SK-N-SH (cell line): ENCODE measurements around the gene NEBL. TPM values are rescaled to one million over a fixed set of nuclear protein-coding genes. Genes with fewer than 3 reads are reported as not detected.

ENCODE experiments used
- CTCF ChIA-PET: fragments of 300-600, 350-600 bp; formaldehyde crosslinking; extraction: SDS; loops from one replicate; lab custom pipeline; 2021; lab: Yijun Ruan, JAX
- POLR2A ChIA-PET: fragments of 350-600 bp; sonication (Branson Sonifier 250); formaldehyde crosslinking; extraction: SDS; loops from one replicate; lab custom pipeline; 2020; ENCODE audit warnings: antibody characterized with exemption, inconsistent platforms; lab: Yijun Ruan, JAX
- DNase-seq: peaks from one replicate; pipeline ENCODE4 v3.0.0; 2012
- H2AFZ ChIP-seq: fragments of 200-600 bp; sonication (generic); 2 replicates; pipeline ENCODE4 v1.8.1; 2016; ENCODE audit warnings: antibody characterized with exemption, mild to moderate bottlenecking, low read depth
- H3F3A ChIP-seq: fragments of 200-600 bp; sonication (generic); replicated peaks from 2 replicates; pipeline ENCODE3; 2016; ENCODE audit warnings: antibody characterized with exemption, mild to moderate bottlenecking; ENCODE audit not compliant: insufficient read depth
- H3K27ac ChIP-seq, 2 experiments: fragments of 200-500 bp in 1 of 2; fragments of 200-600 bp in 1 of 2; sonication (Bioruptor generic) in 1 of 2; sonication (generic), shearing (Covaris generic) in 1 of 2; 2 replicates each; pipeline versions ENCODE4 v1.5.1 to v1.6.1; 2014 to 2016; ENCODE audit warnings: low read depth in 2 of 2, inconsistent platforms in 1 of 2, low read length in 1 of 2, mild to moderate bottlenecking in 1 of 2, mixed read lengths in 1 of 2
- H3K27me3 ChIP-seq: fragments of 200-600 bp; sonication (generic), shearing (Covaris generic); 2 replicates; pipeline ENCODE4 v1.6.1; 2016; ENCODE audit warnings: mixed run types; ENCODE audit not compliant: insufficient read depth
- H3K36me3 ChIP-seq, 2 experiments: fragments of 200-500 bp in 1 of 2; fragments of 200-600 bp in 1 of 2; sonication (Bioruptor generic) in 1 of 2; sonication (generic) in 1 of 2; replicated peaks in 1 of 2; 2 replicates each; pipeline versions ENCODE3 to v1.5.1; 2014 to 2016; ENCODE audit warnings: low read length in 1 of 2, mild to moderate bottlenecking in 1 of 2; ENCODE audit not compliant: insufficient read depth in 2 of 2, control insufficient read depth in 1 of 2
- H3K4me1 ChIP-seq, 2 experiments: fragments of 200-500 bp in 1 of 2; fragments of 200-600 bp in 1 of 2; sonication (Bioruptor generic) in 1 of 2; sonication (generic), shearing (Covaris generic) in 1 of 2; 2 replicates each; pipeline versions ENCODE4 v1.5.1 to v1.6.1; 2014 to 2016; ENCODE audit warnings: low read depth in 1 of 2, low read length in 1 of 2, mixed run types in 1 of 2; ENCODE audit not compliant: insufficient read depth in 2 of 2, control insufficient read depth in 1 of 2
- H3K4me2 ChIP-seq: fragments of 200-600 bp; sonication (generic), shearing (Covaris generic); 2 replicates; pipeline ENCODE4 v1.6.1; 2017; ENCODE audit warnings: mixed run types
- H3K4me3 ChIP-seq, 2 experiments: fragments of 200-500 bp in 1 of 2; fragments of 200-600 bp in 1 of 2; sonication (Bioruptor generic) in 1 of 2; sonication (generic), shearing (Covaris generic) in 1 of 2; 2 replicates each; pipeline versions ENCODE4 v1.5.1 to v1.8.1; 2014 to 2016; ENCODE audit warnings: low read depth in 2 of 2, inconsistent platforms in 1 of 2, low read length in 1 of 2, mild to moderate bottlenecking in 1 of 2, mixed read lengths in 1 of 2, moderate library complexity in 1 of 2
- H3K79me2 ChIP-seq: fragments of 200-600 bp; sonication (generic); 2 replicates; pipeline ENCODE4 v1.8.1; 2017; ENCODE audit warnings: mild to moderate bottlenecking; ENCODE audit not compliant: insufficient read depth
- H3K9ac ChIP-seq: fragments of 200-600 bp; sonication (generic); 2 replicates; pipeline ENCODE4 v1.6.1; 2017; ENCODE audit warnings: mixed run types
- H3K9me2 ChIP-seq: fragments of 200-600 bp; sonication (generic); 2 replicates; pipeline ENCODE4 v1.6.1; 2017; ENCODE audit warnings: mixed run types
- H3K9me3 ChIP-seq: fragments of 200-600 bp; sonication (generic); 2 replicates; pipeline ENCODE4 v1.6.1; 2017; ENCODE audit warnings: mixed run types, mild to moderate bottlenecking, moderate library complexity
- H4K20me1 ChIP-seq: fragments of 200-600 bp; sonication (generic); 2 replicates; pipeline ENCODE4 v1.6.1; 2017; ENCODE audit warnings: mild to moderate bottlenecking, mixed run types; ENCODE audit not compliant: insufficient read depth
- CHD2 ChIP-seq: fragments of 150-350 bp; IDR thresholded peaks from 2 replicates; pipeline ENCODE4 v1.6.1; 2018; ENCODE audit warnings: low read length; ENCODE audit not compliant: partially characterized antibody
- ELF1 ChIP-seq: IDR thresholded peaks from 2 replicates; pipeline ENCODE4 v1.4.0; 2012
- EP300 ChIP-seq, 2 experiments: IDR thresholded peaks; 2 replicates each; pipeline versions ENCODE4 v1.4.0 to v1.6.1; 2012; ENCODE audit warnings: borderline replicate concordance in 1 of 2, low read depth in 1 of 2, low read length in 1 of 2
- FOXJ3 ChIP-seq: sonication (generic); formaldehyde crosslinking; IDR thresholded peaks from 2 replicates; pipeline ENCODE4 v1.5.1; 2020; ENCODE audit warnings: mild to moderate bottlenecking, missing genetic modification reagents
- FOXM1 ChIP-seq: IDR thresholded peaks from 2 replicates; pipeline ENCODE4 v1.4.0; 2012; ENCODE audit warnings: low read depth, mild to moderate bottlenecking
- IRF3 ChIP-seq: fragments of 150-350 bp; IDR thresholded peaks from 2 replicates; pipeline ENCODE4 v1.6.1; 2016; ENCODE audit warnings: mild to moderate bottlenecking, low read depth, low read length
- NFIC ChIP-seq: IDR thresholded peaks from 2 replicates; pipeline ENCODE4 v1.4.0; 2012; ENCODE audit warnings: borderline replicate concordance
- POLR2AphosphoS5 ChIP-seq: IDR thresholded peaks from 2 replicates; pipeline ENCODE4 v1.6.1; 2012; ENCODE audit warnings: low read depth, low read length
- RAD21 ChIP-seq: IDR thresholded peaks from 2 replicates; pipeline ENCODE4 v1.6.1; 2012; ENCODE audit warnings: mild to moderate bottlenecking, low read length
- REST ChIP-seq: IDR thresholded peaks from 2 replicates; pipeline ENCODE4 v1.6.1; 2012; ENCODE audit warnings: mild to moderate bottlenecking, low read depth, low read length, moderate library complexity
- RFX5 ChIP-seq: IDR thresholded peaks from 2 replicates; pipeline ENCODE4 v1.6.1; 2012; ENCODE audit warnings: mild to moderate bottlenecking, improper control_type of control experiment, low read length
- RXRA ChIP-seq: IDR thresholded peaks from 2 replicates; pipeline ENCODE4 v1.4.0; 2012; ENCODE audit warnings: low read depth, mild to moderate bottlenecking, borderline replicate concordance
- SMC3 ChIP-seq: IDR thresholded peaks from 2 replicates; pipeline ENCODE4 v1.6.1; 2012; ENCODE audit warnings: low read depth, low read length, improper control_type of control experiment
- TCF12 ChIP-seq: IDR thresholded peaks from 2 replicates; pipeline ENCODE4 v1.4.0; 2012
- USF2 ChIP-seq: fragments of 150-350 bp; IDR thresholded peaks from 2 replicates; pipeline ENCODE4 v1.6.1; 2017; ENCODE audit warnings: antibody characterized with exemption, low read length, low read depth, borderline replicate concordance
- YY1 ChIP-seq: IDR thresholded peaks from 2 replicates; pipeline ENCODE4 v1.4.0; 2012; ENCODE audit warnings: low read depth, mild to moderate bottlenecking
- ZBTB33 ChIP-seq: IDR thresholded peaks from 2 replicates; pipeline ENCODE4 v1.4.0; 2012; ENCODE audit warnings: low read depth, borderline replicate concordance
- WGBS: methylation state at CpG from one replicate; pipeline ENCODE4 v1.1.6; 2017; ENCODE audit warnings: low lambda C conversion rate; 5-methylcytosine and 5-hydroxymethylcytosine counted together
- polyA plus RNA-seq, 3 experiments: library from polyadenylated mRNA; depleted of rRNA; stranded (reverse); fragments of >200 nt; gene quantifications; 2 replicates each; pipeline ENCODE4 v1.2.3, GENCODE V29; 2012

NEBL gene
- polyA plus RNA-seq, 1 of the 3 experiments (the other 2 are of a cell fraction), result 0.58 TPM

GRCh38 chr10:20839910-20840309, 57.2 kb downstream of the NEBL start:
- H2AFZ ChIP-seq, result no peak overlapping the region
- ChIA-PET CTCF (no interaction called here), POLR2A (no interaction called here)
- H3K9ac ChIP-seq, result no peak overlapping the region
- H3K4me3 ChIP-seq, result no peak overlapping the region
- WGBS, result 76% methylated on average over 3 of the region's 3 CpGs
- no peaks in the 10 kb centered on the region for H4K20me1 ChIP-seq
- H3K36me3 ChIP-seq, result peaks cover 0 to 16% of the 10 kb centered on the region in 2 experiments
- H3K4me2 ChIP-seq, result no peak overlapping the region
- no peaks in the 10 kb centered on the region for H3F3A ChIP-seq
- no peak for DNase-seq
- H3K27me3 ChIP-seq, result no peaks in the 10 kb centered on the region
- H3K9me3 ChIP-seq, result no peaks in the 10 kb centered on the region
- no peaks in the 10 kb centered on the region for H3K79me2 ChIP-seq
- TF ChIP-seq POLR2AphosphoS5 (no peak), FOXM1 (no peak), RAD21 (no peak), YY1 (no peak), NFIC (no peak), FOXJ3 (CRISPR knock-in tag) (no peak), RFX5 (no peak), REST (no peak), CHD2 (no peak), ZBTB33 (no peak), ELF1 (no peak), EP300 (IDR thresholded peaks at IDR 0.05; ENCODE audit: borderline replicate concordance in 1 of 2, low read depth in 1 of 2, low read length in 1 of 2) (no peak), SMC3 (no peak), RXRA (no peak), TCF12 (no peak), USF2 (no peak), IRF3 (no peak)
- H3K27ac ChIP-seq, result no peak overlapping the region
- no peaks in the 10 kb centered on the region for H3K9me2 ChIP-seq
- H3K4me1 ChIP-seq, result no peaks in the 10 kb centered on the region
